ACC112 (cell line): ENCODE measurements around the gene RINL.

Experiments used
- H2AFZ ChIP-seq: fragments of 200-600 bp; sonication (generic); one replicate; pipeline ENCODE4 v1.6.0; 2017; ENCODE audit warnings: antibody characterized with exemption, low read length; ENCODE audit not compliant: unreplicated experiment
- H3K27ac ChIP-seq: fragments of 200-600 bp; sonication (generic); 2 replicates; pipeline ENCODE4 v1.5.1; 2014; ENCODE audit warnings: low read depth, mild to moderate bottlenecking, antibody characterized with exemption, low read length, moderate library complexity
- H3K27me3 ChIP-seq: fragments of 200-600 bp; sonication (generic); 2 replicates; pipeline ENCODE4 v1.6.1; 2014; ENCODE audit warnings: mild to moderate bottlenecking, antibody characterized with exemption, low read length, moderate library complexity, mixed read lengths; ENCODE audit not compliant: insufficient read depth
- H3K36me3 ChIP-seq: fragments of 200-600 bp; sonication (generic); 2 replicates; pipeline ENCODE4 v1.6.1; 2016; ENCODE audit warnings: mild to moderate bottlenecking, antibody characterized with exemption, low read length, moderate library complexity, mixed read lengths; ENCODE audit not compliant: insufficient read depth
- H3K4me1 ChIP-seq: fragments of 200-600 bp; sonication (generic); one replicate; pipeline ENCODE4 v1.6.1; 2016; ENCODE audit warnings: low read length, mixed read lengths; ENCODE audit not compliant: insufficient read depth, unreplicated experiment, control insufficient read depth
- H3K4me3 ChIP-seq: fragments of 200-600 bp; sonication (generic); 2 replicates; pipeline ENCODE4 v1.5.1; 2014; ENCODE audit warnings: mild to moderate bottlenecking, low read depth, low read length
- H3K79me2 ChIP-seq: fragments of 200-600 bp; sonication (generic); one replicate; pipeline ENCODE4 v1.6.0; 2016; ENCODE audit warnings: low read length; ENCODE audit not compliant: control insufficient read depth, unreplicated experiment, insufficient read depth

RINL gene

GRCh38 chr19:38848299-38849146 lies 29.6 kb downstream of the RINL start:
- H3K36me3 ChIP-seq: peaks cover 30% of the 10 kb centered on the region; the same call in 1 of the 2 replicates
- H3K4me1 ChIP-seq: peaks cover 14% of the 10 kb centered on the region
- peak overlapping the region; percentile 95 for H3K27ac ChIP-seq
- no peaks in the 10 kb centered on the region for H3K27me3 ChIP-seq
- H3K4me3 ChIP-seq: peak overlapping the region; percentile 87
- peaks cover 53% of the 10 kb centered on the region for H3K79me2 ChIP-seq
- no peak overlapping the region for H2AFZ ChIP-seq

- H3K4me1 ChIP-seq: peaks cover 13% of the 10 kb centered on the region
- peaks cover 36% of the 10 kb centered on the region; the same call in 1 of the 2 replicates for H3K36me3 ChIP-seq
- no peak overlapping the region for H2AFZ ChIP-seq
- no peak overlapping the region for H3K27ac ChIP-seq
- H3K79me2 ChIP-seq: peaks cover 66% of the 10 kb centered on the region
- H3K4me3 ChIP-seq: no peak overlapping the region
- no peaks in the 10 kb centered on the region for H3K27me3 ChIP-seq
These were observed 32.0 kb downstream of the RINL start for GRCh38 chr19:38846097-38846496.

GRCh38 chr19:38845374-38846024 lies 32.6 kb downstream of the RINL start:
- Histone ChIP-seq H3K27me3 (no peaks in the 10 kb centered on the region), H2AFZ (no peak overlapping the region), H3K4me1 (peaks cover 9% of the 10 kb centered on the region), H3K4me3 (no peak overlapping the region), H3K27ac (no peak overlapping the region), H3K79me2 (peaks cover 71% of the 10 kb centered on the region), H3K36me3 (peaks cover 39% of the 10 kb centered on the region; the same call in 1 of the 2 replicates)

GRCh38 chr19:38844093-38844686 lies 33.9 kb downstream of the RINL start:
- H3K4me3 ChIP-seq: no peak overlapping the region
- no peak overlapping the region for H2AFZ ChIP-seq
- peaks cover 72% of the 10 kb centered on the region for H3K79me2 ChIP-seq
- H3K4me1 ChIP-seq: peaks cover 9% of the 10 kb centered on the region
- peaks cover 39% of the 10 kb centered on the region; the same call in 1 of the 2 replicates for H3K36me3 ChIP-seq
- no peaks in the 10 kb centered on the region for H3K27me3 ChIP-seq
- H3K27ac ChIP-seq: no peak overlapping the region

- H3K27me3 ChIP-seq: no peaks in the 10 kb centered on the region
These were observed 34.8 kb downstream of the RINL start for GRCh38 chr19:38843175-38843758.

GRCh38 chr19:38842439-38843174 lies 35.5 kb downstream of the RINL start:
- H3K27ac ChIP-seq: no peak overlapping the region
- peaks cover 7% of the 10 kb centered on the region for H3K4me1 ChIP-seq
- H3K79me2 ChIP-seq: peaks cover 58% of the 10 kb centered on the region

More at GRCh38 chr19:38843175-38843758, 34.8 kb downstream of the RINL start:
- H3K79me2 ChIP-seq: peaks cover 64% of the 10 kb centered on the region
- H2AFZ ChIP-seq: no peak overlapping the region
- peaks cover 9% of the 10 kb centered on the region for H3K4me1 ChIP-seq
- no peak overlapping the region for H3K4me3 ChIP-seq
- no peak overlapping the region for H3K27ac ChIP-seq
- peaks cover 39% of the 10 kb centered on the region; the same call in 1 of the 2 replicates for H3K36me3 ChIP-seq

GRCh38 chr19:38841787-38842438 lies 36.2 kb downstream of the RINL start:
- Histone ChIP-seq H3K36me3 (peaks cover 36% of the 10 kb centered on the region; the same call in 1 of the 2 replicates), H3K27me3 (no peaks in the 10 kb centered on the region), H2AFZ (no peak overlapping the region), H3K4me1 (peaks cover under 1% of the 10 kb centered on the region), H3K79me2 (peaks cover 51% of the 10 kb centered on the region), H3K4me3 (no peak overlapping the region), H3K27ac (no peak overlapping the region)

More at GRCh38 chr19:38842439-38843174, 35.5 kb downstream of the RINL start:
- peaks cover 37% of the 10 kb centered on the region; the same call in 1 of the 2 replicates for H3K36me3 ChIP-seq
- H3K27me3 ChIP-seq: no peaks in the 10 kb centered on the region
- no peak overlapping the region for H3K4me3 ChIP-seq
- no peak overlapping the region for H2AFZ ChIP-seq

- peaks cover 36% of the 10 kb centered on the region; the same call in 1 of the 2 replicates for H3K36me3 ChIP-seq
- H3K4me1 ChIP-seq: no peaks in the 10 kb centered on the region
- no peaks in the 10 kb centered on the region for H3K27me3 ChIP-seq
- no peak overlapping the region for H3K27ac ChIP-seq
- H2AFZ ChIP-seq: no peak overlapping the region
- H3K4me3 ChIP-seq: no peak overlapping the region
- peaks cover 44% of the 10 kb centered on the region for H3K79me2 ChIP-seq
These were observed 36.8 kb downstream of the RINL start for GRCh38 chr19:38841180-38841766.

- Histone ChIP-seq H2AFZ (no peak overlapping the region), H3K4me1 (peaks cover 5% of the 10 kb centered on the region), H3K27ac (no peak overlapping the region), H3K79me2 (peaks cover 37% of the 10 kb centered on the region), H3K36me3 (peaks cover 30% of the 10 kb centered on the region; the same call in 1 of the 2 replicates), H3K4me3 (no peak overlapping the region), H3K27me3 (no peaks in the 10 kb centered on the region)
These were observed 37.5 kb downstream of the RINL start for GRCh38 chr19:38840583-38840968.
